ENCODE data around the gene BYSL.
A peak's percentile ranks its signal among the peaks of the same experiment; 100 is the strongest.
"Not testable (repeated sequence)": the region's sequence is repeated elsewhere in the genome, so short reads cannot be mapped to it uniquely, and the experiment has no call there.

Gene BYSL

DNA sequence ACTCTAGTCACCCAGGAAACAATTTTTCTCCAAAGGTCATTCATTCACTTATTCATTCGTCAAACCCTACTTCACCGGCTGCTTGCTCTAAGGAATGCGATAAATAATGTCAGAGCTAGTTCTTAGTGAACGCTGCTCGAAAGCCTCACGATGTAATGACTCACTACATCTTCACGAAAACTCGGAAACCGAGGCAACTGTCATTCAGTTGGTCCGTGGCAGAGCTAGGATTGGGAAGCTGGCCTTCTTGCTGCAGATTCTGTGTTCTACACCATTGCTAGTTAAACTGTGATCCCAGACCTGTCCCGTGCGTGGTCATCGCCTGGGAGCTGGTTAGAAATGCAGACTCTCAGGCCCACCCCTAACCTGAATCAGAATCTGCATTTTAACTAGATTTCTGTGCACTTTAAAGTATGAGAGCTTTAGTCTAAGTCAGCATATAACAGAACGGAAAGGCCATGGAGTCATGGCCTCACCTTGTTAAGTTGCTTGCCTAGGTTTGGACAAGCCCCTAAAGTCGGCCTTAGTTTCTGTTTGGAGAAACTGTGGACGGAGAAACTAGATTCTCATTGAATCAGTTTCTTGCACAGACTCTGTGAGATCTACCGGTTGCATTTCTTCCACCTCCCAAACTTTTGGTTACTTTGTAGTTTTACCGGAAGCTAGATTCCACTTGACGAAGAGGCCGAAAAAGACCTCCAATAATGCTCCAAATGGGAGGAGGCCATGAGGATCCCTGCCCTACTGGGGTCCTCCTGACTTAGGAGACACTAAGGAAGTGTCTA, 21.0 kb downstream of the BYSL start:
- no peak for DNase-seq (ENCODE audit: low spot score)

DNA sequence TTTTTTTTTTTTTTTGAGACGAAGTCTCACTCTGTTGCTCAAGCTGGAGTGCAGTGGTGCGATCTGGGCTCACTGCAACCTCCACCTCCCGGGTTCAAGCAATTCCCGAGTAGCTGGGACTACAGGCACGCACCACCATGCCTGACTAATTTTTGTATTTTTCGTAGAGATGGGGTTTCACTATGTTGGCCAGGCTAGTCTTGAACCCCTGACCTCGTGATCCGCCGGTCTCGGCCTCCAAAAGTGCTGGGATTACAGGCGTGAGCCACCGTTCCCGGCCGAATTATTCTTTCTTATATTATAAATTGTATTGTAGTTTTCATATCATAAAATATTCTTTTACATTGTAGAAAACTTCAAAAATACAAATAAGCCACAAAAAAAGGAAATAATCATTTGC, 21.6 kb downstream of the BYSL start:
- DNase-seq (ENCODE audit: low spot score), result not testable (repeated sequence)

DNA sequence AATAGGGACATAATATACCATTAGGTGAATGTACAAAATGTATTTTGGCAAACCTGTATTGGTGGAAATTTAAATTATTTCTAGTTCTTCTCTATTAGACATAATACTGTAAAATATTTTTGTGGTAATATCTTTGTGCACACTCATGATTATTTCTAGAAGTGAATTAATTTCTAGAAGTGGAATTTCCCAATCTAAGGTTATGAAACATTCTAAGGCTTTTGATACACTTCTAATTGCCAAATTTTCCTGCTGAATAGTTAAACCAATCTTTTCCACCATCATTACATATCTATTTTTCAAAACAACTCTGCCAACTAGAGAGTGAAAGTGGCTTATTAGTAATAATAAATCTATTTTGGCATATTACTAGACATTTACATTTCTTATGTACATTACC, 22.2 kb downstream of the BYSL start:
- no peak for DNase-seq (ENCODE audit: low spot score)

DNA sequence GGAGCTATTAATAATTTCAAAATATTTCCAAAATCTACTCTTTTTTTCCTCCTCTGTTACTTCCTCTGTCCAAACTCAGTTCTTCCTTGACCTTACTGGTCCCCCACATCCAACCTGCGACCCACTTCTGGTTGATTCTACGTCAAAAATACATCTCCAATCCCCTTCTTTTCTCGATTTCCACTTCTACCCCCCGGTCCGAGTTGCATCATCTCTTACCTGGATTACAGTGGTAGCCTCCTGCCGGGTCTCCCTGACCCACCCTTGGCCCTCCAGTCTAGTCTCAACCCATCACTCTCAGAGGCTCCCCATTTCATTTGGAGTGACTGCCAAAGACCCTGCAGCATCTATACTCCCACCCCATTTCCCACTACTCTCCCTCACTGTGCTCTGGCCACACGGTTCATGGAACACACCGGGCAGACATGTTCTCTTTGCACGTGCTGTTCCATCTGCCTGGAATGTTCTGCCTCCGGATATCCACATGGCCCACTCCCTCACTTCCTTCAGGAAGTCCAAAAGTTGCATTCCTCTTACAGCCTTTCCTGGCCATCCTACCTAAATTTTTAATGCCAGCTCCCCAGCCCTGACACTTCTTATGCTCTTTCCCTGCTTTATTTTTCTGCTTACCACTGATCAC, 26.4 kb downstream of the BYSL start:
- DNase-seq (ENCODE audit: low spot score), result no peak

DNA sequence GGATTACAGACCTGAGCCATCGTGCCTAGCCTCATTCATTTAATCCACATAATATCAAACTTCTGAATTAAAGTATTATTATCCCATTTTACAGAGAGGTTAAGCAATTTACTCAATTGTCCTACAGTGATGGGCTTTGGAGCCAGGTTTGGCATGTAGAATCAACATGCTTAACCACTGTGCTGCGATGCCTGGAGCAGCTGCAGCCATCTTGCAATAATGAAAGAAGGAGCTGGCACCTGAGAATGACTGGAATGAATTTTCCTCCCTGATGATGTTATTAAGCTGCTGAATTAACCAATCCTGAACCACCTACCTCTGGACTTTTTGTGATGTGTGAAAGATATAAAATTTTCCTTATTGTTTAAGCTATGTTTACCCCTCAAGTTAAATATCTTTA, 33.4 kb downstream of the BYSL start:
- DNase-seq (ENCODE audit: low spot score), result no peak

DNA sequence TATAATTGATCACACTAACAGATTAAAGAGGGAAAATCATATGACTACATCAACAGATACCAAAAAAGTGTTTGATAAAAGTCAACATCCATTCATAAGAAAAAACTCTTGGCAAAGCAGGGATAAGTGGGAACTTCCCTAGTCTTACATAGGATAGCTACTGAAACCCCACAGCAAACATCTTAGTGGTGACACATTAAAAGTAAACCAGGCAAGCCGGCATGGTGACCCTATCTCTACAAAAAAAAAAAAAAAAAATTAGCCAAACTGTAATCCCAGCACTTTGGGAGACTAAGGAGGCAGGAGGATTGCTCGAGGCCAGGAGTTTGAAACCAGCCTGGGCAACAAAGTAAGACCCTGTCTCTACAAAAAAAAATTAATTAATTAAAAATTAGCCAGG, 34.1 kb downstream of the BYSL start:
- no peak for DNase-seq (ENCODE audit: low spot score)

DNA sequence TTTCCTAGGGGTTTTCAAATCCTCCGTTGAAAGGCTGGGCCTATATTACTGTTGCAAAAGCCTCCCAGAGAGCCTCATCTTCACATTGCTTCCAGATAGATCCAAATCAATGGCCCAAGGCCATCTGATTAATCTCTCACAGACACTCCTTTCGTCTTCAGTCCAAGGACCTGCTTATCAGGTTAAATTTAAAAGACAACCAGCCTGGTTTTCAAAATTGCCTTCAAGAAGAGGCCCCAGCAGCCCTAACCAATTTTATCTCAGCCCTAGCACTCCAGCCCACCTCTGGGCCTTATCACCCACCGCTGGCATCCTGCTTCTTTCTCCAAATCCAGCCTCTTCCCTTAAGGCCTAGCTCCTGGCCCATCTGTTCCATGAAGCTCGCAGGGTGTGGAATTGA, 35.8 kb downstream of the BYSL start:
- no peak for DNase-seq (ENCODE audit: low spot score)

DNA sequence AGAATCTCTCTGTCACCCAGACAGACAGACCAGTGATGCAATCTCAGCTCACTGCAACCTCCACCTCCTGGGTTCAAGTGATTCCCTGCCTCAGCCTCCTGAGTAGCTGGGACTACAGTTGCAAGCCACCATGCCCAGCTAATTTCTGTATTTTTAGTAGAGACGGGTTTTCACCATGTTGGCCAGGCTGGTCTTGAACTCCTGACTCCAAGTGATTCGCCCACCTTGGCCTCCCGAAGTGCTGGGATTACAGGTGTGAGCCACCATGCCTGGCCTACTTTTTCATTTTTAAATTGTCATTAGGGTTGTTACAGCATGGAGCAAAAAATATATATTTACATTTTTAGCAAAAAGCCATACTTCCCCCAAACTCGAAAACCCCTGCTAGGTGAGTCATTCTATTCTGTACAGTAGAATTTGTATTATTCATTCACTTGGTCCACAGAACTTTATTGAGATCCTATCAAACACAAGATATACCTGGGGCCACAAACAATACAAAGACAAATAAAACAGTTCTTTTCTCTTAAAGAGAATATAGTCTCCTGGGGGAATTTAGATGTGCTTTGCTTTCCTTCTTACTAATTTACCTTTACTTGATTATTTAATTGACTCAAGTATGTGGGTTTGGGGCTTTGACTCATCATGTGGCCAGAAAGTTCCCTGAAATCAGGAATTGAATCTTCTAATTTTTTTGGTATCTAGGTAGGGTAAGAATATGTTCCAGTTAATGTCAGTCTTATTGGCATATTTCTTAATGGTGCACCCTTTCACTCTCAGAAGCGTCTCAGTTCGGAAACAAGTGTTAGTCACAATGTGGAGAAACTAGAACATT, 36.9 kb downstream of the BYSL start:
- DNase-seq (ENCODE audit: low spot score), result no peak

DNA sequence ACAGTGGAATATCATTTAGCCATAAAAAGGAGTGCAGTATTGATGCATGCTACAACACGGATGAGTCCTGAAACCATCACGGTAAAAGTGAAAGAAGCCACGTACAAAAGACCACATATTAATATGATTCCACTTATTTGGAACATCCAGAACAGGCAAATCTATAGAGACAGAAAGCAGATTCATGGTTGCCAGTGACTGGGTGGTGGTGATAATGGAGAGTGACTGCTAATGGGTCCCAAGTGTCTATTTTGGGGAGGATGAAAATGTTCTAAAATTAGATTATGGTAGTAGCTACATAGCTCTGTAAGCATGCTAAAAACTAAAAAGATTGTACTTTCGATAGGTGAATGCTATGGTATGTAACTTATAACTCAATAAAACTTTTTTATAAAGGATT, 38.7 kb downstream of the BYSL start:
- DNase-seq (ENCODE audit: low spot score), result no peak

DNA sequence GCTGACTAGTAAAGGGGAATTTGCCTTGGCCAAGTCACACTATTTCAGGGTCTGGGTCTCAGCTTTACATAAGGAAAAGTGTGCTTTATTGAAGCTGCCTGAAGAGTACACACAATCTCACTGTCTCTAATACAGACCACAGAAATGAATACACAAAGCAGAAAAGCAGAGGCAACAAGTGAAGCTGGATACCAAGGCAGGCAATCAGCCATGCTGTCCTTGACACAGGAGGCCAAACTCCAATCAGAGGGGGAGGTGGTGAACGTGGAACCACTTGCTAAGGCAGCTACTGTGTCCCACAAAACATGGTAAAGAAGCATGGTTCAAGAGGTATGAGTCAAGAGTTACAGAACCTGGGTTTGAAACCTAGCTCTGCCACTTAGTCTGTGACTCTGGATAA, 42.1 kb downstream of the BYSL start:
- no peak for DNase-seq (ENCODE audit: low spot score)

DNA sequence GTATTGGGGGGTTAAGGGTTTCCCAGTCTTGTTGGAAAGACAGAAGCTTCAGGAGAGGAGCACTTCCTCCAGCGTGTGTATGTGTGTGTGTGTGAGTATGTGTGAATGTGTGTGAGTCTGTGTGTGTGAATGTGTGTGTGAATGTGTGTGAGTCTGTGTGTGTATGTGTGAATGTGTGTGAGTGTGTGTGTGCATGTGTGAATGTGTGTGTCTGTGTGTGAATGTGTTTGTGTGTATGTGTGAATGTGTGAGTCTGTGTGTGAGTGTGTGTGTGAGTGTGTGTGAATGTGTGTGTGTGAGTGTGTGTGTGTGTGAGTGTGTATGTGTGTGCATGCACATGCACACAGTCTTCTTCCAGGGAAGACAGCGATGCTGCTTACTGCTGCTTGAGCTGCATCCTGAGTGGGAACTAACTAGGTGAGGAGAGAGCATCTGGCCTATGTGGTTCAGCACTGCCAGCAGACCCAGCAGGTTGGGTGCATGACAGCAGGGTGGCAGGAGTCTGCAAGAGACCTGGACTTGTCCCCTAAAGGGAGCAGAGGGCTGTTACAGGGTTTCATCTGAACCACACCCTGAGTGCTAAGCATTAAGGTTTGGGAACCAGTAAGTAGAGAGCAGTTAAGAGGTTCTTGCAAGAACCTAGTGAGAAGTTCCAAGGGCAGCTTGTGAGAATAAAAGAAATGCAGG, 43.0 kb downstream of the BYSL start:
- no peak for DNase-seq (ENCODE audit: low spot score)

DNA sequence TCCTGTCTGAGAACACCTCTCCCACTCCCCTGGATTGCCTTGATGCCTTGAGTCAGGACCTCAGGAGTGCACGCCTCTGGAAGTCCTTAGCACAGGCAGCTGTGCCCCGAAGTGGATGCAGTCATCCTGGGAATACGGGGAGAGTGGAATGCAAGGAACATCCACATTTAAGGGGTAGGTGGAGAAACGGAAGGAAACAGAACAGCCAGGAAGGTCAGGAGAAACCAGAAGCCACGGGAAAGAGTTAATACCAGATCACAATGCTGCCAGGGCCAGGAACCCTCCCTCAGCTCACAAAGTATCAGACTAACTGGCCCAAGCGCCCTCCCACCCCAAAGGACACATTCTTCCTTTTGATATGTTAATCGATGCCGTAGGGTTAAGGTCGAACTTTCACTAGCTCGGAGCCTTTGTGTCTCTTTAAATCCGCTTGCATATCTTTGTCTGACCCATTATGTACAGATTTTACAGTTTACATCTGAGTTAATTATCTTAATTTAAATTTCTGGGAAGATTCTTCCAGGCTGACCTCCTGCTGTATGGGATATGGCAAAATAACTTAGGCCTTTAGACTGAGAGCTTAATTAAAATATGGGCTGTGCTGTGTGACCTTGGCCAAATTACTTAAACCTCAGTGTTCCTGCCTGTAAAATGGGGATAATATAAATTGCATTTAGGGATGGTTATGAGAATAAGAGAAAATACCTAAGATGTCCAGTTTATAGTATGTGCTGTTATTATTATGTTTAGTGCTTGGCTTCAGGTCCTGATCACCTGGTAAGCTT, 44.3 kb downstream of the BYSL start:
- DNase-seq (ENCODE audit: low spot score), result no peak

DNA sequence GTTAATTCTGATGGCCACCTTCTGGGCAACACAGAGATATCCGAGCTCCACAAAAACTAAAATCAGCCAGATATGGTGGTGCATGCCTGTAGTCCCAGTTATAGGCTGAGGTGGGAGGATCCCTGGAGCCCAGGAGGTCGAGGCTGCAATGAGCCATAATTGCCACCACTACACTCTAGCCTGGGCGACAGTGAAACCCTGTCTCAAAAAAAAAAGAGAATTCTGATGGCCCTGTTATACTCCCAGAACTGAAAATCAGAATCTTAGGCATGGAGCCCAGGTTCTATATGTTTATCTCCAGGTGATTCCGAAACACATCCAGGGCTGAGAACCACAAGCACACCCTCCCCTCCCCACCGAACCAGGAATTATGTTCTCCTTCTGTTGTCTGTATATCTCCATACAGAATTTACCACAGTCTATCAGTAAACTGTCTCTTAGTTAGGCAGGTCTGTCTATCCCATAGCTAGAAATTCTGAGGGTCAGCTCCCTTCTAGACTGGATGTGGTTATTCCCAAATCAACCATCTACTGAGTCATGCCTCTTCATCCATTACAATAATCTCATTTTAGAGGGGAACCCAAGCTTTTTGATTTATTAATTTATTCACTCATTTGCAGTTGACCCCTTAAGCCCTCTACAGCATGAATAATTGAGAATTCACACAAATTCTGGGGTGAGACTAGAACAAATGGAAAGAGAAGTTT, 45.1 kb downstream of the BYSL start:
- no peak for DNase-seq (ENCODE audit: low spot score)

DNA sequence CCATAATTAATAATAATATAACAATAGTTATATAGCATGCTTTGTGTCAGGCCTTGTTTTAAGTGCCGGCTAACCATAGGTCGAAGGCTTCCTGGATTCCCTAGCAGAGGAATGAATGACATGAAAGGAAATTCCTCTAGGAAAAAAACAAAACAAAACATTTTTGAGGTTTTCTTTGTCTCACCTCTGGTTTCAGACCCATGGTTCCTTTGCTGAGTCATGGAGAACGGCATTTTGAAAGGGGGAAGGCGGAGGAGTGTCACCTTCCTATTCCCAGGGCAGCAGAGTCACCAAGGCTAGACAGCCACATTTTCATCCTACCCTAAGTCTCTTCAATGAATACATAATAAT, 45.6 kb downstream of the BYSL start:
- DNase-seq (ENCODE audit: low spot score), result no peak

DNA sequence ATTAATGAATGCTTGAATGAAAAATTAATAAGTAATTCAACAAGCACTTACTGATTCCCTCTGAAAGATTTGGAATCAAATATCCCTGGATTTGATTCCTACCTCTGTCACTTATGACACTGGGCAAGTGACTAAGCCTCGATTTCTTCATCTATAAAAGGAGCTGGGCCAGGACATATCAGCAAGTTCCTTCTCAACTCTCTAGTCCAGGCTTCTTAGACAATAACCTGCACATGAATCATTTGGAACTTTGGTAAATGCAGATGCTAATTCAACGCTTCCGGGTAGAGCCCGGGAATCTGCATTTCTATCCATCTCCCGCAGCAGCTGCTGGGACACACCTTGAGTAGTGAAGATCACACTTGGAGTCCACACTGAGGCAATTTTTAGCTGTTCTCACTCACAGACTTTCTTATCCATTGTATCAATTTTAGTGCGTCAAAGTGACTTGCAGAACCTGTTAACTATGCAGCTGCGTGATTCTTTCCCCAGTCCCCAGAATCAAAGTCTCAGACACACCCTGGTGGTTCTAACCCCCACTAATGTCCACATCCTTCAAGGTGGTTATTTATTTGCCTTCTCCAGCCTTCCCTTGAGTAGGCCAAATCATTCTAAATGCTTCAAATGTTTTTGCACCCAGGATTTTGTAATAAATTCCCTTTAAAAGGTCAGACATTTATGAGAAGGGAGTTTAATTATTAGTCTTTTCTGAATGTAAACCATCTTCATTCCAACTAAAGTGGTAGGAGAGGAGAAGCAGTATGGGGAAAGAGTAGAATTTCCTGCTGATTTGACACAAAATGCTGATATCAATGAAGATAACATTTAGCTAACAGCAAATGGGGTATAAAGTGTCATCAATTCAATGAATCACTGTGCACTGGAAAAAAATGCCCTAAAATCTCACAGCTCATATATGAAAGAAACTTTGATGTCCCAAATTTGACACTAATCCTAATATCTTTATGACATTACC, 46.3 kb downstream of the BYSL start:
- DNase-seq (ENCODE audit: low spot score), result no peak

DNA sequence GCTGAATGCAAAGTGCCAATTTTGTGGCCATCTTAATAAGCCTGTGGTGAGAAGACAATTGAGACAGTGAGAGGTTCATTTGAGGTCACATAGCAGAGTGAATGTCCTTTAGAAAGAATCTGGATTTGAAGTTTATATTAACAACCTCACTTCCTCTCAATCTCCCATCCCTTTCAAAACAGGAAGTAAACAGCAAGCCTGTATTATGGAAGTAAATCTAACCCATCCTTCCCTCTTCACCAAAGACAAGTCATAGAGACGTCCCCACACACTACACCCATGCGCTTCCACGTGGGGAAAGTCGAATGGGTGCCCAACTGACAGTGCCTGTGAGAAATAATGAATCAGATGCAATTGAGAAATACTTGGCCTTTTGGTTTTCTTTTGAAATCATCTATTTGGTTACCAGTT, 49.1 kb downstream of the BYSL start:
- no peak for DNase-seq (ENCODE audit: low spot score)

DNA sequence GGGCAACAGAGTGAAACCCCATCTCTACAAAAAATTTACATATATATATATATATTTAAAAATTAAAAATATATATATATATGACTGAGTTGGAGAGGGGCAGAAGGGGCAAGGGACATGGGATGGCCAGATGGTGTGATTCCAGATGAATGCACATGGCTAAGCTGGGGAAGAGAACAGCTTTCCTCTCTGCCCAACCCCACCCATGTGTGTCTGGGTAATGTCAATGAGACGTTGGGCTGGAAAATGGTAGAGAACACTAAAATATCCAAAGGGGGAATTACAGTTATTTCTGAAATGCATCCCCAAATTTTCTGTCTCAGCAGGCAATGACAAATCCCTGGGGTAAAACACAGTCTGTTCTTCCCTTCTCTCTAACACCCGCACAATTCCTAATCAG, 51.5 kb downstream of the BYSL start:
- DNase-seq (ENCODE audit: low spot score), result no peak

DNA sequence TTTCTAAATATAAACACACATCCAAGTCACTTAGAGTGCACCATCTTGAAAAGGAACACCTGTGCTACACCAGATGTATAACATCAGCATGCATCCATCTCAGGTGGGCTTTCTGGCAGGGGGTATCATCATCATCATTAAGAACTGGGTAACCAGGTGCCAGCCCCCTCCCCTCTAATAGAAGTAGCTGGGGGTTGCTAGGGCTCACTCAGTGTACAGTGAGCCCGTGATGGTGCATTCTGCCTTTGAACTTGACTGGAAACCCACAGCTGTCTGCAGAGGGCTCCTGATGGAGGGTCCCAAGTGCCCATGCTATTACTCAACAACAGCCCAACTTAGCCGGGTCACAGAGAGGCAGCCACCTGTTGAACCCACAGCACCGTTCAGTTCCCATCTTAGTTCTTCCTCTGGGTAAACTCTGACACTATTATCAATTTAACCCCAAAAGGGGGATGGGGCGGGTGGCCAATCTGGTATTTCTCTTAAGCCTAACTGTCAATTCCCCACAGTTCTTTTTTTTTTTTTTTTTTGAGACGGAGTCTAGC, 53.1 kb downstream of the BYSL start:
- DNase-seq (ENCODE audit: low spot score), result peak; percentile 71

DNA sequence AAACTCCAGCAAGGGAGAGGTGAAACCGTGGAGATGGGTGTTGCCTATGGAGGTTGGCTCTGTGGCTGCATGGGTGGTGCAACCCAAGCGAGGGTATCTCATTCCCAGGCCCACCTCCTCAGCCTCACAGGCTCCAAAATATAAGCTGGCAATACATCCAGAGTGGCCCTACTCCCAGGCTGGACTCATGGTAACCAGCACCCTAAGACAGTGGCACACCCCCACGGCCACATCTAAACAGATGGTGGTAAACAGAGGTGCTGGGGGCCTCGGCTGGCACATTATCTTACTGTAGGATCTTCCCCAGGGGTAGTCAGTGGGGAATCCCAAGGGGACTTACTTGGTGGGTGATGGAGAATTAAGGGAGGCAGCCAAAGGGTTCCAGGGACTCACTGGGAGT, 54.0 kb downstream of the BYSL start:
- no peak for DNase-seq (ENCODE audit: low spot score)

Data from germinal center (tissue), 1 donor.